ENCODE results near the gene SSX2IP.

DNA sequence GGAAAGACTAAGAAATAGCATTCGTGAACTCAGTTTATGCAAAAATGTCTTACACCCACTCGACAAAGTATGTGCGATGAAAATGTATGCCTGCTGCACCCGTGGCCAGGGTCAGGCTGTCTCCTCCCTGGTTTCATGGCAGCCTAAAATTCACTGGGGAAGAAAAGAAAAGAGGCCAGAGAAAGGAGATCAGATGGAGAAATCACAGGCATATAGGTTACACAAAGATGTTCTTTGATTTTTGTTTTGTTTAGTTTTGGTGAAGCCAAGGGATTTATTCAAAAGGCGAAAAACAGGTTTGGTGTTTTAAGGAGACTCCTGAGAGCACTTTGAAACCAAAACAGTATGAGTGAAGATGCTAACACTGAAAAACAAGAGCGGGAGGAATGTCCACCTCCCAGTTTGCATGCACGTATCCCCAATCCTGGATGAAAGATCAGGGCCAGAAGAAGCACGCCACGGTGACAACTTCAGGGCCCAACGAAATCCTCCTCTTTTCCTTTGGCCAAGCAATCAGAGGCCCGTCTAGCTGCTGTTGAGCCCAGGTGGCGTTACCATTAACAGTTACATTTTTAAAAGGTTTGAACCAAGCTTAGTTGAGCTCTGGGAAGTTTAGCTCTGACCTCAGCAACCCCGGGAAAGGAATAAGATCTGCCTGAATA is 992 bp upstream of the SSX2IP start:
- TF ChIP-seq POLR2A (IDR thresholded peaks at IDR 0.05) = no peak
- TF ChIP-seq, protein P1, sequence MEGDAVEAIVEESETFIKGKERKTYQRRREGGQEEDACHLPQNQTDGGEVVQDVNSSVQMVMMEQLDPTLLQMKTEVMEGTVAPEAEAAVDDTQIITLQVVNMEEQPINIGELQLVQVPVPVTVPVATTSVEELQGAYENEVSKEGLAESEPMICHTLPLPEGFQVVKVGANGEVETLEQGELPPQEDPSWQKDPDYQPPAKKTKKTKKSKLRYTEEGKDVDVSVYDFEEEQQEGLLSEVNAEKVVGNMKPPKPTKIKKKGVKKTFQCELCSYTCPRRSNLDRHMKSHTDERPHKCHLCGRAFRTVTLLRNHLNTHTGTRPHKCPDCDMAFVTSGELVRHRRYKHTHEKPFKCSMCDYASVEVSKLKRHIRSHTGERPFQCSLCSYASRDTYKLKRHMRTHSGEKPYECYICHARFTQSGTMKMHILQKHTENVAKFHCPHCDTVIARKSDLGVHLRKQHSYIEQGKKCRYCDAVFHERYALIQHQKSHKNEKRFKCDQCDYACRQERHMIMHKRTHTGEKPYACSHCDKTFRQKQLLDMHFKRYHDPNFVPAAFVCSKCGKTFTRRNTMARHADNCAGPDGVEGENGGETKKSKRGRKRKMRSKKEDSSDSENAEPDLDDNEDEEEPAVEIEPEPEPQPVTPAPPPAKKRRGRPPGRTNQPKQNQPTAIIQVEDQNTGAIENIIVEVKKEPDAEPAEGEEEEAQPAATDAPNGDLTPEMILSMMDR (IDR thresholded peaks at IDR 0.05 in 8 of 11, conservative IDR thresholded peaks at IDR 0.05 in 3 of 11) = no peak
- TF ChIP-seq POLR2AphosphoS5 (IDR thresholded peaks at IDR 0.05) = no peak
